ENCODE data around the gene CMTM6.

Gene CMTM6

GRCh38 chr3:32511005-32511404, 8.4 kb upstream of the CMTM6 start:
- Histone ChIP-seq H3K27me3 (ENCODE audit: insufficient read depth, low read length, poor library complexity, severe bottlenecking) (no peaks in the 10 kb centered on the region), H3K9ac (ENCODE audit: low read depth, low read length, poor library complexity, severe bottlenecking) (no peak overlapping the region), H3K9me3 (ENCODE audit: insufficient read depth, low read depth, low read length) (no peaks in the 10 kb centered on the region), H2AFZ (ENCODE audit: low read length) (no peak overlapping the region), H3K4me2 (ENCODE audit: low read depth, low read length, poor library complexity, severe bottlenecking) (no peak overlapping the region), H3K9me2 (replicated peaks; ENCODE audit: low read depth, low read length) (no peaks in the 10 kb centered on the region), H3K4me3 (ENCODE audit: low read length, poor library complexity, severe bottlenecking) (no peak overlapping the region), H4K20me1 (ENCODE audit: insufficient read depth, low read length, poor library complexity, severe bottlenecking) (no peaks in the 10 kb centered on the region), H3K79me2 (ENCODE audit: insufficient read depth, low read length) (no peaks in the 10 kb centered on the region), H3K4me1 (ENCODE audit: insufficient read depth, low read length, poor library complexity, severe bottlenecking) (no peaks in the 10 kb centered on the region), H3K36me3 (ENCODE audit: insufficient read depth, low read length) (no peaks in the 10 kb centered on the region), H3F3A (ENCODE audit: low read depth) (no peaks in the 10 kb centered on the region)
- TF ChIP-seq EZH2phosphoT487 (IDR thresholded peaks at IDR 0.05; ENCODE audit: borderline replicate concordance) (no peak), CTCF (conservative IDR thresholded peaks at IDR 0.05; ENCODE audit: low read length) (no peak)

- no peaks in the 10 kb centered on the region for H3K36me3 ChIP-seq (ENCODE audit: insufficient read depth, low read length)
- H3K9me3 ChIP-seq (ENCODE audit: insufficient read depth, low read depth, low read length): no peaks in the 10 kb centered on the region
- H3K4me2 ChIP-seq (ENCODE audit: low read depth, low read length, poor library complexity, severe bottlenecking): no peak overlapping the region
- no peaks in the 10 kb centered on the region for H3K4me1 ChIP-seq (ENCODE audit: insufficient read depth, low read length, poor library complexity, severe bottlenecking)
- H3K9ac ChIP-seq (ENCODE audit: low read depth, low read length, poor library complexity, severe bottlenecking): no peak overlapping the region
- no peak overlapping the region for H2AFZ ChIP-seq (ENCODE audit: low read length)
- H3F3A ChIP-seq (ENCODE audit: low read depth): no peaks in the 10 kb centered on the region
- H3K9me2 ChIP-seq (replicated peaks; ENCODE audit: low read depth, low read length): no peaks in the 10 kb centered on the region
- H3K4me3 ChIP-seq (ENCODE audit: low read length, poor library complexity, severe bottlenecking): no peak overlapping the region
- no peaks in the 10 kb centered on the region for H3K27me3 ChIP-seq (ENCODE audit: insufficient read depth, low read length, poor library complexity, severe bottlenecking)
- TF ChIP-seq EZH2phosphoT487 (IDR thresholded peaks at IDR 0.05; ENCODE audit: borderline replicate concordance): no peak
- TF ChIP-seq CTCF (conservative IDR thresholded peaks at IDR 0.05; ENCODE audit: low read length): peak; percentile 91
- H3K79me2 ChIP-seq (ENCODE audit: insufficient read depth, low read length): no peaks in the 10 kb centered on the region
- no peaks in the 10 kb centered on the region for H4K20me1 ChIP-seq (ENCODE audit: insufficient read depth, low read length, poor library complexity, severe bottlenecking)
Measured at GRCh38 chr3:32510075-32510724, 7.5 kb upstream of the CMTM6 start.

GRCh38 chr3:32508711-32509110, 6.1 kb upstream of the CMTM6 start:
- no peaks in the 10 kb centered on the region for H3K9me2 ChIP-seq (replicated peaks; ENCODE audit: low read depth, low read length)
- H3K4me1 ChIP-seq (ENCODE audit: insufficient read depth, low read length, poor library complexity, severe bottlenecking): no peaks in the 10 kb centered on the region

More at GRCh38 chr3:32508711-32509110, 6.1 kb upstream of the CMTM6 start:
- no peaks in the 10 kb centered on the region for H3K79me2 ChIP-seq (ENCODE audit: insufficient read depth, low read length)
- no peak overlapping the region for H3K4me2 ChIP-seq (ENCODE audit: low read depth, low read length, poor library complexity, severe bottlenecking)
- no peak overlapping the region for H3K4me3 ChIP-seq (ENCODE audit: low read length, poor library complexity, severe bottlenecking)
- no peaks in the 10 kb centered on the region for H3K27me3 ChIP-seq (ENCODE audit: insufficient read depth, low read length, poor library complexity, severe bottlenecking)
- no peak for TF ChIP-seq CTCF (conservative IDR thresholded peaks at IDR 0.05; ENCODE audit: low read length)
- no peak for TF ChIP-seq EZH2phosphoT487 (IDR thresholded peaks at IDR 0.05; ENCODE audit: borderline replicate concordance)
- H3F3A ChIP-seq (ENCODE audit: low read depth): no peaks in the 10 kb centered on the region
- no peaks in the 10 kb centered on the region for H4K20me1 ChIP-seq (ENCODE audit: insufficient read depth, low read length, poor library complexity, severe bottlenecking)
- H3K9me3 ChIP-seq (ENCODE audit: insufficient read depth, low read depth, low read length): no peaks in the 10 kb centered on the region
- H3K36me3 ChIP-seq (ENCODE audit: insufficient read depth, low read length): no peaks in the 10 kb centered on the region
- H2AFZ ChIP-seq (ENCODE audit: low read length): no peak overlapping the region
- H3K9ac ChIP-seq (ENCODE audit: low read depth, low read length, poor library complexity, severe bottlenecking): no peak overlapping the region
